Ishikawa (cell line): ENCODE results near the gene MPV17L2.

Source experiments
- CEBPB ChIP-seq: IDR thresholded peaks from 2 replicates; pipeline ENCODE4 v1.6.1; 2012
- CREB1 ChIP-seq: IDR thresholded peaks from 2 replicates; pipeline ENCODE4 v1.6.1; 2012; ENCODE audit warnings: low read depth
- EP300 ChIP-seq: IDR thresholded peaks from 2 replicates; pipeline ENCODE4 v1.6.1; 2012; ENCODE audit warnings: borderline replicate concordance
- FOXM1 ChIP-seq: IDR thresholded peaks from 2 replicates; pipeline ENCODE4 v1.6.1; 2012; ENCODE audit warnings: low read depth, borderline replicate concordance
- RAD21 ChIP-seq: IDR thresholded peaks from 2 replicates; pipeline ENCODE4 v1.6.1; 2012; ENCODE audit warnings: low read depth
- TAF1 ChIP-seq: IDR thresholded peaks from 2 replicates; pipeline ENCODE4 v1.6.1; 2012; ENCODE audit warnings: low read depth, mild to moderate bottlenecking
- TEAD4 ChIP-seq: IDR thresholded peaks from 2 replicates; pipeline ENCODE4 v1.6.1; 2012
- YY1 ChIP-seq: IDR thresholded peaks from 2 replicates; pipeline ENCODE4 v1.6.1; 2012; ENCODE audit warnings: low read depth
- ZBTB7A ChIP-seq: IDR thresholded peaks from 2 replicates; pipeline ENCODE4 v1.6.1; 2012; ENCODE audit warnings: low read depth
- TF ChIP-seq, protein P1 (sequence below): IDR thresholded peaks from 2 replicates; pipeline ENCODE4 v1.6.1; 2012
- TF ChIP-seq, protein P2 (sequence below): IDR thresholded peaks from 2 replicates; pipeline ENCODE4 v1.6.1; 2012; ENCODE audit warnings: low read depth, mild to moderate bottlenecking

DNA sequence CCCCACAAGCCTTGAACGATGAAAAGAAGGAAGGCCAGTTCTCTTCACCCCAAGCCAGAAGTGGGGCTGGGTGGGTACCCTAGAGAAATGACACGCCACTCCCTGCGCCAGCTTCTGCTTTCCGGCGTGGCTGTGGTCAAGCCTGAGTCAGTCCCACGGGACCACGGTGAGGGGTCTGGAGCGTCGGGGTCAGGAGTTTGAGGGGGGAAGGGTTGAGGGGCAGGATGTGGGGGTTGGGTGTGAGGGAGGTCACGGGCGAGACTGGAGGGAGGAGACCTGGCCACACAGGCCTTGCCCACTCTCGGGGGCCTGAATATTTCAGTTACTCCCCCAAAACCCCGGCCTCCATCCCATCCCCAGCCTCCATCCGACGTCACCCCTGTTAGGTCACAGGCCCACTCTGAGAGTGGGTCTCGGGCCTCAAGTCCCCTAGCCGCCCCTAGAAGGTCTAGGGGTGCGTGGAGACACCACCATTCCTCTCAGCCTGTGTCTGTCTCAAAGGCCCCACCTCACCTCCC is 19.9 kb upstream of the MPV17L2 start:
- TF ChIP-seq CREB1 (no peak), EP300 (no peak), RAD21 (no peak), YY1 (no peak), FOXM1 (no peak), TEAD4 (no peak), ZBTB7A (no peak; the same call in 1 of the 2 replicates), CEBPB (no peak), TAF1 (no peak)
- TF ChIP-seq, protein P1, sequence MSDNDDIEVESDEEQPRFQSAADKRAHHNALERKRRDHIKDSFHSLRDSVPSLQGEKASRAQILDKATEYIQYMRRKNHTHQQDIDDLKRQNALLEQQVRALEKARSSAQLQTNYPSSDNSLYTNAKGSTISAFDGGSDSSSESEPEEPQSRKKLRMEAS = no peak
- TF ChIP-seq, protein P2, sequence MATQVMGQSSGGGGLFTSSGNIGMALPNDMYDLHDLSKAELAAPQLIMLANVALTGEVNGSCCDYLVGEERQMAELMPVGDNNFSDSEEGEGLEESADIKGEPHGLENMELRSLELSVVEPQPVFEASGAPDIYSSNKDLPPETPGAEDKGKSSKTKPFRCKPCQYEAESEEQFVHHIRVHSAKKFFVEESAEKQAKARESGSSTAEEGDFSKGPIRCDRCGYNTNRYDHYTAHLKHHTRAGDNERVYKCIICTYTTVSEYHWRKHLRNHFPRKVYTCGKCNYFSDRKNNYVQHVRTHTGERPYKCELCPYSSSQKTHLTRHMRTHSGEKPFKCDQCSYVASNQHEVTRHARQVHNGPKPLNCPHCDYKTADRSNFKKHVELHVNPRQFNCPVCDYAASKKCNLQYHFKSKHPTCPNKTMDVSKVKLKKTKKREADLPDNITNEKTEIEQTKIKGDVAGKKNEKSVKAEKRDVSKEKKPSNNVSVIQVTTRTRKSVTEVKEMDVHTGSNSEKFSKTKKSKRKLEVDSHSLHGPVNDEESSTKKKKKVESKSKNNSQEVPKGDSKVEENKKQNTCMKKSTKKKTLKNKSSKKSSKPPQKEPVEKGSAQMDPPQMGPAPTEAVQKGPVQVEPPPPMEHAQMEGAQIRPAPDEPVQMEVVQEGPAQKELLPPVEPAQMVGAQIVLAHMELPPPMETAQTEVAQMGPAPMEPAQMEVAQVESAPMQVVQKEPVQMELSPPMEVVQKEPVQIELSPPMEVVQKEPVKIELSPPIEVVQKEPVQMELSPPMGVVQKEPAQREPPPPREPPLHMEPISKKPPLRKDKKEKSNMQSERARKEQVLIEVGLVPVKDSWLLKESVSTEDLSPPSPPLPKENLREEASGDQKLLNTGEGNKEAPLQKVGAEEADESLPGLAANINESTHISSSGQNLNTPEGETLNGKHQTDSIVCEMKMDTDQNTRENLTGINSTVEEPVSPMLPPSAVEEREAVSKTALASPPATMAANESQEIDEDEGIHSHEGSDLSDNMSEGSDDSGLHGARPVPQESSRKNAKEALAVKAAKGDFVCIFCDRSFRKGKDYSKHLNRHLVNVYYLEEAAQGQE = no peak
